HG03558 (cell line): ENCODE results near the gene CCDC110.
"Not testable (repeated sequence)": the region's sequence is repeated elsewhere in the genome, so short reads cannot be mapped to it uniquely, and the experiment has no call there.

Experiments used
- ATAC-seq: cut with Tn5 transposase; IDR thresholded peaks from one replicate; pipeline ENCODE4 v1.9.1; 2021; ENCODE audit warnings: moderate number of reproducible peaks; ENCODE audit not compliant: unreplicated experiment; ENCODE audit errors: extremely low read depth

The CCDC110 gene

DNA sequence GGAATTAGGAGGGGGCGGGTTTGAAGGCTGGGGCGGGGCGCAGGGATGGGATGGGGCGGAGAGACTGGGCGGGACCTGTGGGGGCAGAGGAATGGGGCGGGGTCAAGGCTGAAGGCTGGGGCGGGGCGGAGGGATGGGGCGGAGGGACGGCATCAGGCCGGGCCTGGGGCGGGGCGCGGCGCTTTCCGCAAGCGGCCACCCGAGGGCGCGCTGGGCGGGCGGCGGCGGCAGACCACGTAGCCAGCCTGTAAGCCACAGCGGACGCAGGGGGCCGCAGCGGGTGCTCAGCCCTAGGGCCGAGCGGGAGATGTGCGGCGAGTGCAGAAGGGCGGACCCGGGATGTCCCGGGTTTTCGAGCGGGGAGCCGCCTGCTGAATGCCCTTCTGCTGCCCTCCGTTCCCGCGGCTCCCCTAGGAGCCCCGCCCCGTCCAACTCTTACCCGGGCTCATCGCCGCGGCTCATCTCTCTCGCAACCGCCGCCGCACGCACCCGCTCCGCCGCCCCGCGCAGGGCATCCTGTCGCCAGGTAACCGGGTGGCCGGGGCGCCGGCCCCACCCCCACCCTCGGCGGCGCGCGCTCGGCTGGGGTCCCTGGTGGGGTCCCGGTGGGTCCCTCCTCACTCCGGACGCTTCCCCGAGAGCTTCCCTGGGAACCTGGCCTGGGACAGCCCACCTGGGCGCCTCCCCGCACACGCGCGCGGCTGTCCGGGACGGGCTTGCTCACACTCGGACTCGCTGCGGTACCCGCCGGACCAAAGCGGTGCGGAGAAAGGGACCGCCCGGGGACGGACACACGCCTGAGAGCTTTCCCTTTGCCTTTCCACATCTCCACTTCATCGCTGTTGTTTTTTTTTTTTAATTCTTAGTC, at the start of gene CCDC110:
Gene CCDC110, minus strand, starts transcription at position 499 of the 868 bp plus-strand sequence. Its CDS starts 50 bp downstream, at position 449.
- peak; percentile 93 for ATAC-seq

DNA sequence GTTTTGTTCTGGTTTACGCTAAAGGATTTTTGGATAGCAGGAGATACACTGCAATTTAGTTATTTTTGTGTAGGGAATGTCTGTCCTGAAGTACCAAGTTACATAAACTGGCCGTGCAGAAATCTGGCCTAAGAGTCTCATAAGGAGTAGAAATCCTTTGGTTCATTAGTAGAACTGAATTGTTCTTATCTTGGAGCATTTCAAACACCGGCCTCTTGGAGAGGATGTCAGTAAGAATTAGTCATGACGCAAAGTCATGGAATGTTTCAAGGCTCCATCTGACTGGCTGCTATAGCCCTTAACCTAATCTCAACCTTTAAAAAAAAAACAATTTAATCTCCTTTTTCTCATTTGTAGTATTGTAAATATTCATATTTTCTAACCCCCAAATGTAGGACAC, 48.6 kb upstream of the CCDC110 start:
- no peak for ATAC-seq

DNA sequence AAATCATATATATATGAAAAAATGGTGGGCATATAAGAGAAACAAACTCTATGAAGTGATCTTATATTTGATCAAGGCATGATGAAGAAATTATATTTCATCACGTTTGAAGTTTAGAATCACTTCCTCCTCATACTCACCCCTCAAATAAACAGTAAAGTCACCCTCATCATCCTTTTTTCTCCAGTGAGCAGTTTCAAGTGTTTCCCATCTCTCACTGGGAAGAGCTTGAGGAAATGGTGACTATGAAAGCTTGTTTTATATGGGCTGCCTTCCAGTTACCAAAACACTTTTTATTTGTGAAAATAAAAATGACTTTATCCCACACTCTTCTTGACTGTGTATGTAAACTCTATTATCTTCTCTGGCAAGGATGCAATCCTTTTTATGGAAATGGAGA, 47.0 kb upstream of the CCDC110 start:
- no peak for ATAC-seq

DNA sequence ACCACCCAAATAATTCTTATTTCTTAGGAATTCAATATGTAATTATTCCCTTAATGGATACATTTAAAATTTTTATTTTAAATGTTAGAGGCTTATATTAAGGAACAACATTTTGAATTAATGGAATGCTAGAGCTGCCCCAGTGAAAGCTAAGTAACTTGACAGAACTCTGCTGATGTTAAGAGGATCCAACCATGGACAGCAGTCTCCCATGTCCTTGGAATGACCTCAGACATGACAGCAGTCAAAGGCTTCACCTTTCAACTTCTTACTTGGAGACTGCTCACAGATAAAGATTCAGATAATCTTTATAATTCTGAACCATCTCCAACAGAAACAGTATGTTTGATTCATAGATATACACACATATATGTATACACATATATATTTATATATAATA, 46.5 kb upstream of the CCDC110 start:
- no peak for ATAC-seq

DNA sequence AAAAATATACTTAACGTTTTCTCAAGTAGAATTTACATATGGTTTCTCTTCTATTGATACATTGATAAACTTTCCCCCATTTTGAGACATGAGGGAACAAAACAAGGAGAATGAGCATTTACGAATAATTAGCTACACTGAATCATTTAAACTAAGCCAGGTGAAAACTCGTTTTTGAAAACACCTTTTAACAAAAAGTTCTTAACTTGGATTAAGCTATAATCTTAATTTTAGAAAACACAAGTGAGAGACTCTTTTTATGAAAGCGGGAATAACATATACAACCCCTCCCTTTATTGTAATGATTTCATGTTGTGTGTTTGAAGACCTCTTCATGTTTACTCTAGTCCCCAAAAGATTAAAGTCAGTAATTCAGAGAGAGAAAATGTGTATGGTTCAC, 43.7 kb upstream of the CCDC110 start:
- ATAC-seq: no peak

DNA sequence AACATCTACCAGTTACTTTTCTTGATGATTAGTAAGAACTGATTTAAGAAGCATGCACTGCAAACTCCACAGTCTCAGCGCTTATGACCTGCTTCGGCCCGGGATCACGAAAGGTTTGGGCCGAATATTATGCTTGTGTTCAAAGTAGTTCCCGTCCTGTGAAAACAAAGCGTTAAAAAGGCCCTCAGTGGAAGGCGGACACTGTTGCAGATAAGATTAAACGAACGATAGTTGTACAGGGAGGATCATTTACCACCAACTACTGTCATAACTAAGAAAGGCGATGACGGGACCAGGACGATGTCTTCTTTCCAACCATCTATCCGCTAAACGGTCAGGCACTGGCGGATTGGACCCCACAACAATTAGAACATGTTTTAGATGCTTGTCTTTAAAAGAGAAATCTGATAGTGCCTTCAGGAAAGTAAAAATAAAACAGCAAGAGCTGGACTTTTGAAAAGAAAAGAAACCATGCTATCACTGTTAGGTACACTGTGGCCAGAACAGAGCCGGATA, 42.7 kb upstream of the CCDC110 start:
- ATAC-seq: no peak

DNA sequence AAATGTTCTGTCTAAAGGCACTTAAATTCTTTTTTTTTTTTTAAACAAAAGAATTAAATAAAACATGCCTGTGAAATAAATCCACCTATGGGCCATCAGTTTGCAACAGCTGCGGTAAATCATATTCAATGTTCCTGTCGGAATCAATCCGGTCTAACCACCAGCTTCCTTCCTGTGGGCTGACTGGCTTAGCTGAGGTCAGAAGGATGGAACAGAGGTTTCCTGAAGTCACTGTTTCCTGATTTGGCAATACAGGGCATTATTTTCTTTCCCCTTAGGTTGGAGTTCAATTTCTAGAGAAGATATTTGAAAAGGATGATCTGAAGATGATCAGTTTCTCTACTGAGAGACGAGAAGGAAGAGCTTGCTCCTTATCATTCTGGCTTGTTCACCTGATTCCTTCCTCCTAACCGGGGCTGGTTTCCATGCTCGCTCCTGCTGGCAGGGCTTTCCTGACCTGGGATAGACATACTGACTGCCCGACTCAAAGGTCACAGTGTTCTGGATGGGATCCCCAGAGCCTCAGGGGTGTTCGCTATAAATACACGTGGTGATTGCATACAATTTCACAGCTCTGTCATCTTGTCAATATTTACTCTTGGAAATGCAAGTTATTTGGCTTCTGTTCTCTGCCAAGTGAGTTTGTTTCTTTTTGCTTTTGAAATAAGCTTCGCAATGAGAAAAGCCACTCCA, 42.1 kb upstream of the CCDC110 start:
- no peak for ATAC-seq

DNA sequence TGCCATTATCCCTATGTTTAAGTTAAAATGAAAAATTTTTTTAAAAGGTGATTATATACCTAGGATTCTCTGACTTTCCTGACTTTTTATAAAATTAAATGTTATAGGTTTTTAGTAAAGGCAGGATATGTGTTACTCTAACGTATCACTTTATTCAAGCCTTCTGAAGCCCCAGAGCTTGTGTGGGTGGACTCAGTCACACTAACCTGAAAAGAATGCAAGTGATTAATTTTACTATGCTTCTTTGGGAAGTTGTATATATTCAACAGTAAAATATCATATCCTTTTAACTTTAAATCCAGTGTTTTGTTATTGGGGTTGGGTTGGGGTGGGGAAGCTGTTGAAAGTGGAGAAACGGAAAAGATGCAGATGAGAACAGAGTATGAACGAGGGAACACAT, 41.0 kb upstream of the CCDC110 start:
- no peak for ATAC-seq

DNA sequence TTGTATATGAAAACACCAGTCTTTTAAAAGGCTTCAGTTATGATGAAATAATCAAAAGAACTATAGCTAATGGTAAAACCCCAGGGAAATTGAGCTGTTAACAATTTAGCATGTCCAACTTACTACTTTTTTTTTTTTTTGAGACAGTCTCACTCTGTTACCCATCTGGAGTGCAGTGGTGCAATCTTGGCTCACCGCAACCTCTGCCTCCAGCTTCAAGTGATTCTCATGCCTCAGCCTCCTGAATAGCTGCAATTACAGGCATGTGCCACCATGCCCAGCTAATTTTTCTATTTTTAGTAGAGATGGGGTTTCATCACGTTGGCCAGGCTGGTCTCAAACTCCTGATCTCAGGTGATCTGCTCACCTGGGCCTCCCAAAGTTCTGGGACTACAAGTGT, 39.7 kb upstream of the CCDC110 start:
- not testable (repeated sequence) for ATAC-seq

DNA sequence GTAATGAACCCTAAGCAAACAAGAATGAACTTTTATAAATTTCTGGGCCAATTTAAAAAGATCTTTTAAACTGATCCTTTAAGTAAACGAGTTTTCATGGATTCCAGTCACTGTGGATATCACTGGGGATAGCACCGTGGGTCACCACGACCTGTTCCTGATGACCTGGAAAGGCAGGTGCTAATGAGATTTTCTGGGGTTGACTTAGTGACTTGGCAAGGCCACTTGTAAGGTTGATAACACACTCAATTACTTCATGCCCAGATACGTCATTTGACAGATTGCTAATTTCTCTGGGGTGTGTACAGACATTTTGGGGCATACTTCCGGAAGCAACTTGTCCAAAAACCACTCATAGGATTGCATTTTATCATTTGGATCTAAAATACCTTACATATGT, 39.3 kb upstream of the CCDC110 start:
- no peak for ATAC-seq

DNA sequence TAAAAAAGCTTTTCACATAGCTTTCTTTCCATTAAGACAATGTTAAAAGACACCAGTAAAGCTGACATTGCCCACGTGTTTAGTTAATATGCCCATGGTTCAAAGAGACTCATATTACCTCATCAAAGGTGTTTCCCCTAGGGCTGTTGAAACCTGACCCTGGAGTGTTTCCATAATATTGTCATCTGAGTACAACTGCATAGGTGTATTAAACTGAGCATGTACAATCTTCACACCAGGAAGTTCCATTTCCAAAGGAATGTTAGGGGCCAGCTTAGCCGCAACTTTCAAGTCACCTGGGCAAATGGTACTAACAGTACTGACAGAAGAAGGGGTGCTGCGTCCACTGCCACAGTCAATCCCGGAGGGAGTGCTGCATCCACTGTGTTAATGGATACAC, 36.6 kb upstream of the CCDC110 start:
- no peak for ATAC-seq

DNA sequence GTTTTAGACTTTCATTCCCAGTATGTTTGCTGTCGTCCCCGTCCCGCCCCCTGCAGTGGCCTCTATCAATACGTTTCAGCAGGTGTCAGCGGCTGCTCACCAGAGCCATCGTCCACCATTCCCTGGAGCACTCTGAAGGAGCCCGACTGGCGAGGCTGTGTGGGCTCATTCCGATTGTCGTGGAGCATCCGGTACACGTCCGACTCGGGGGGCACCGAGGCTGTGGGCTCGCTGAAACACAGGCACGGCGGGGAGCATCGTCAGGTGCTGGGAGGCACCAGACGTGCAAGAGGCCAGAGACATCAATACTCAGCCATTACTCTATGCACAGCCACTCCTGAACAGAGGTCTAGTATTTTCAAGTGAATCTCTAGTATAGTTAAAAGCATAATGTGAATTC, 34.9 kb upstream of the CCDC110 start:
- ATAC-seq: no peak

DNA sequence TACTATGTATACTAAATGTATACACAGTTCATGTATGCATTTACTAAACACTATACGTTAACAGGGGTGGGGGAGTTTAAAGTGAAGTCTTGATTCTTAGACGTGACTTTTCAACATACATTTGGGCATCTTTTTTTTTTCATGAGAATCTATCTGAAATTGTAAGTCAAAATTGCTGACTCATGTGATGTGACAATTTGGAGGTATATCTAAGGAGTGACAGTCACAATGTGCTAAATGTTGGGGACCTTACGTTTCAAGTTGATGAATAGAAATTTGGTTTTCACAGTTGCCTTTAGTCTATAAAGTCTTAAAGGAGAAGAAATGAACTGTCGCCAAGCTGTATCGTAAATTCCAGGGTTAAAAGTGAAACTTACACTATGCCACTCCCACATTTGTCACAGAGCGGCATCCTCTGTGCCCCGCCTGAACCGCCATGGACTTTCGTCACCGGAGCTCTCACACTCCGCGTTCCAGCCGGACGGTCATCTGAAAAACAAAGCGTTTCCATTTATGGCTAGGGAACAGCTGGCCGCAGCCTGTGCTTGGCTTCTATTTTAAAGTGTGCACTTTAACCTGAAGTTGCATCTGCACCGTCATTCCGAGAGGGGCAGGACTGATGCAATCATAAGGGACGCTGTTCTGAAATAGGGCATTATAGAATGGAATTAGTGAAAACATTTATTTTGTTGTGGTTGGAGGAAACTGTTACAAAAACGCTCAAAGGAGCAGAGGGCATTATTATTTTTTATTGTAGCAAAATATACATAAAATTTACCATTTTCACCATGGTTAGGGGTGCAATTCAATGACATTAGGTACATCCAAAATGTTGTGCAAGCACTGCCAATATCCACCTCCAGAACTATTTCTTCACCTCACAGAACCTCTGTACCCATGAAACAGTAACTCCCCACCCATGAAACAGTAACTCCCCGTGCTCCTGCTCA, 32.8 kb upstream of the CCDC110 start:
- no peak for ATAC-seq

DNA sequence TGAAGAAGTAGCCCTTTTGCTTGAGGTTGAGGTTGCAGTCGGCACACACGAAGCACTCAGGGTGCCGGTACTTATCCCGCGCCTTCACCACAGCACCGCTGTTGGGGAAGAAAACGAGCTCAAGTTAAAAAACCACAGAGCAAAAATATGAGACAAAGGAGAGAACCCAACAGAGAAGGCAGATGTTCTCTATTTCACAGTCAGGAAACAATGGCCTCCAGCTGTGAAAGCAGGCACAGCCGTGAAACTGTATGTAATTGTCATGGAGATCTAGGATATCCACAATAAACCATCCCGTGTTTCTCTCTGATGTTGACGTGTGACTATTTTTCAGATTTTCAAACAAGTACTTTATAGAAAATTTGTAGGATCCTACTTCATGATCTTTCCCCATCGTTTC, 30.9 kb upstream of the CCDC110 start:
- no peak for ATAC-seq

DNA sequence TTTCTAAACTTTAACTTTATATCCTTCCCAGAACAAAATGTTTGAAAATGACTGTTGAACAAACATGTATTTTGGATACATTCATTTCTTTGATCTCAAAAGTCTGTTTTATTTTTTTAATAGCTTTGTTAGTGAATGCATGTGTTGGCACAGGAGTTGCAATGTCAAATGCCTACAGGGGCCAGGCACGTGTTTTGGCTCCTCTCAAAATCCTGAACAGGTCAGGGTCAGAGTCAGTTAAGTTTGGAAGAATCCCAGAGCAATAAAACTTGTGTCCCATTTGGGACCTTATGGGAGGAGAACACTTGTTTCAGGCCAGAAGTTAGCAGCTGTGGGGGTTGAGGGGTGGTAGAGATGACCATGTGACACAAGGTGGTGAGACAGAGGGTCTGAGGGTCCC, 29.0 kb upstream of the CCDC110 start:
- ATAC-seq: no peak

DNA sequence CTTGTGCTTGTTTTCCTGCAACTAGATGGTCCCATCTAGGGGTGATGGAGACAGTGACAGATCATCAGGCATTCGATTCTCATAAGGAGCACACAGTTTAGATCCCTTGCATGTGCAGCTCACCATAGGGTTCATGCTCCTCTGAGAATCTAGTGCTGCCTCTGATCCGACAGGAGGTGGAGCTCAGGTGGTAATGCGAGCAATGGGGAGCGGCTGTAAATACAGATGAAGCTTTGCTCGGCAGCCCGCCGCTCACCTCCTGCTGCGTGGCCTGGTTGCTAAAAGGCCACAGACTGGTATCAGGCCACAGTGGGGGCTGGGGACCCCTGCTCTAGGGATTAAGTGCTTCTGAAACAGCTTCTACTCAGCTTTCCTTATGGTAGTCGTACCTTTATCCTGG, 28.5 kb upstream of the CCDC110 start:
- ATAC-seq: no peak

DNA sequence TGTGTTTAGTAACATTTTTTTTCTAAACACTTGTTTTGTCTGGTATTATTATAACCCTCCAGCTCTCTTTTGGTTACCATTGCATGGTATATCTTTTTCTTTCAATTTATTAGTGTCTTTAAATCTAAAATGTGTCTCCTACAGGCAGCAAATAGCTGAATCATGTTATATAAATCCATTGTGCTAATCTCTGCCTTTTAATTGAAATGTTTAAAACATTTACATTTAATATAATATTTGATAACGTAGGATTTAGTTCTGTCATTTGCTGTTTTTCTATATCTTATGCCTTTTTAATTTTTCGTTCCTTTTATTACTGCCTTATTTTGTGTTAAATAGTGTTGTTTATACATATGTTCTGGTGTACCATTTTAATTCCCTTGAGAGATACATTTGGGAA, 17.1 kb upstream of the CCDC110 start:
- ATAC-seq: no peak

DNA sequence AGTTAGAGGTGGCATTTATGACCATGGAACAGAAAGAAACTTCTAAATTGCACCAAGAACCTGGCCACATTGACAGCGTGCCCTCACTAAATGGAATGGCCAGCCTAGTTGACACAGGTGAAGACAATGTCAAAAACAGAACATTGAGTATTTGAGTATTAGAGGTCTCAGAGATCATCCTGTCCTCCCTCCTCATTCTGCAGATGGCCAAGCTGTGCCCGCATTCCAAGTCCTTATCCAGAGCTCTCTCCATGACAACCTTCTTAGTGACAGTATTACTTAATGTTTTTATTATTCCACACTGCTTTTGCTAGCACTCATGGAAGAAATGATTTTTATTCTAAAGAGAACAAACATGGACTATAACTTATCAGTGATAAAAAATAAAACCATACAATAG, 9.9 kb upstream of the CCDC110 start:
- no peak for ATAC-seq

DNA sequence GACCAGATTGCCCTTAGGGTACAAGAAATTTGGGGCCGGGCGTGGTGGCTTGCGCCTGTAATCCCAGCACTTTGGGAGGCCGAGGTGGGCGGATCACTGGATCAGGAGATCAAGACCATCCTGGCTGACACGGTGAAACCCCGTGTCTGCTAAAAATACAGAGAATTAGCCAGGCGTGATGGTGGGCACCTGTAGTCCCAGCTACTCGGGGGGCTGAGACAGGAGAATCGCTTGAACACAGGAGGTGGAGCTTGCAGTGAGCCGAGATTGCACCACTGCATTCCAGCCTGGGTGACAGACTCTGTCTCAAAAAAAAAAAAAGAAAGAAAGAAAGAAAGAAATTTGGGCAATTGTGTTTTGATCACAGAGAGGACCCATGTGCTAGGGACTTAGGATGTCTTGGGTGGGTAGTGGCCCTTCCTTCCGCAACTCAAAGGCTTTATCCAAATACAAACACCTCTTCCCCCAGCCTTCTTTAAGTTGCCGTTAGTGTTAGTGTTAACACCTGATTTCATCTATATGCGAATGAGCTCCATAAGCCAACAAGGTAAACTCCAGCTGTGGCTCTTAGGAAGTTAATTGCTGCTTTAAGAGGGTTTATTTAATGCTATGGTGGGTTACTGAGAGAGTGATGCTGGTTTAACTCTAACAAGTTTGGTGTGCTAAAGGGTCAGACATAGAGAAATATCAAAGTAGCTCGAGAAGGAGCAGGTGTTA, 8.6 kb upstream of the CCDC110 start:
- ATAC-seq: no peak

DNA sequence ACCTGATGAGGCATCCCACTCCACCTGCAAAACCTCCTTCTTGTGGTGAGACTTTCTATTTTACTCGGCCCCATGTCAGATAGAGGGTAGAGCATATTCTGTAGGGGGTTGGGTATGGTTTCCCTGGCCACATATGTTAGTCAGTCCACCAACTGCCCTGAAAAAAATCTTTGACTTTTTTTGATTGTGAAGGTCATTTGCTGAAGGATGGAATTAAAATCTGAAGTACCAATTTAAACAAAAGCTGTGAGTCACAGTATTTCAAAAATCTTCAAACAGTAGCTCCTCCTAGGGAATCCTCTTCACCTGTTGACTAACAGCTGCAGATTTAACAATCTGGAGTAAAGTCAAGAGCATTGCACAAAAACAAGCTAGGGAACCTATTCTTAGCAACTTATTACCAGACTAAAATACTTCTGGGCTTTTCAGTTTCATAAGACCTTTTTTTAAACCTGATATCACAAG, 8.0 kb upstream of the CCDC110 start:
- ATAC-seq: peak; percentile 71
